GM12873 (cell line): ENCODE measurements around the gene NFRKB.
A peak's percentile ranks its signal among the peaks of the same experiment; 100 is the strongest.

Source experiments
- TF ChIP-seq, protein P1 (sequence below): IDR thresholded peaks from 2 replicates; pipeline ENCODE4 v1.5.1; 2012; ENCODE audit warnings: low read depth, mild to moderate bottlenecking, moderate library complexity, low read length, control low read depth; ENCODE audit not compliant: insufficient read depth; ENCODE audit errors: missing control alignments

NFRKB gene

GRCh38 chr11:129895126-129896041 is at the start of gene NFRKB:
Gene NFRKB (minus strand): TSS chr11:129895578. CDS start chr11:129892849, 2,729 bp downstream.
- TF ChIP-seq, protein P1, sequence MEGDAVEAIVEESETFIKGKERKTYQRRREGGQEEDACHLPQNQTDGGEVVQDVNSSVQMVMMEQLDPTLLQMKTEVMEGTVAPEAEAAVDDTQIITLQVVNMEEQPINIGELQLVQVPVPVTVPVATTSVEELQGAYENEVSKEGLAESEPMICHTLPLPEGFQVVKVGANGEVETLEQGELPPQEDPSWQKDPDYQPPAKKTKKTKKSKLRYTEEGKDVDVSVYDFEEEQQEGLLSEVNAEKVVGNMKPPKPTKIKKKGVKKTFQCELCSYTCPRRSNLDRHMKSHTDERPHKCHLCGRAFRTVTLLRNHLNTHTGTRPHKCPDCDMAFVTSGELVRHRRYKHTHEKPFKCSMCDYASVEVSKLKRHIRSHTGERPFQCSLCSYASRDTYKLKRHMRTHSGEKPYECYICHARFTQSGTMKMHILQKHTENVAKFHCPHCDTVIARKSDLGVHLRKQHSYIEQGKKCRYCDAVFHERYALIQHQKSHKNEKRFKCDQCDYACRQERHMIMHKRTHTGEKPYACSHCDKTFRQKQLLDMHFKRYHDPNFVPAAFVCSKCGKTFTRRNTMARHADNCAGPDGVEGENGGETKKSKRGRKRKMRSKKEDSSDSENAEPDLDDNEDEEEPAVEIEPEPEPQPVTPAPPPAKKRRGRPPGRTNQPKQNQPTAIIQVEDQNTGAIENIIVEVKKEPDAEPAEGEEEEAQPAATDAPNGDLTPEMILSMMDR = peak; percentile 8

DNA sequence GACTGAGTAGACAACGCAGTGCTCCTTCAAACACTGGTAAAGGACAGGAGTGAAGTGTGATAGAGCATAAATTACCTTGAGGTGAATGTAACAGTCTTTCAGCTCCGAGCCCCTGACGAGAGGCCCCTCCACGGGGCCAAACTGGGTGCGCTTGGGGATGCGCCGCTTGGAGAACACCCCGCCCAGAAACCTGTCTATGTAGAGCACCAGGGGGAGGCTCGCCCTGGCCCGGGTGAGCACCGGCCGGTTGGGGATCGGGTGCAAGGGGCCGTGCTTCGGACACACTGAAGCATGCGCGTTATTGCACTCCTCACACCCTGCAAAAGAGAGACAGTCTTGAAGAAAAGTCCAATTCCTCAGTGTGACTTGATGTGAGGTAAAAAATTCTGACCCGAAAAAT is 49.3 kb upstream of the NFRKB start:
- TF ChIP-seq, protein P1 = no peak

DNA sequence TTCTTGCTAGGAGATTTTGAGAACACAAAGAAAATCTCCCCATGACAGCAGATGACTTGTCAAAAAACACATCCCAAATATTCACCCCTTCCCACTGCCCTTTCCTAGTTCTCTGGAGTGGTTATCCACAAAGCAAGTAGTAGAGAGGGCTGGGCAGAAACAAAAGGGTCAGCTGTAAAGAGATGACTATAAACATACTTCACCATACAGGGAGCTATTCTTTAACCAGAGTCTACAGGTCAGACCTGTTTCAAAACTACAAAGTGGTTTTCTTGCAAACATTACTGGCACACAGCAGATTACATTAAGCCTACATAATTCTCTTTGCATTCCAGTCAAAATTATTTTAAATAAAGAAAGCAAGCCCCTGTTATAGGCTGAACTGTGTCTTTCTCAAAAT is 47.7 kb upstream of the NFRKB start:
- TF ChIP-seq, protein P1 = no peak

DNA sequence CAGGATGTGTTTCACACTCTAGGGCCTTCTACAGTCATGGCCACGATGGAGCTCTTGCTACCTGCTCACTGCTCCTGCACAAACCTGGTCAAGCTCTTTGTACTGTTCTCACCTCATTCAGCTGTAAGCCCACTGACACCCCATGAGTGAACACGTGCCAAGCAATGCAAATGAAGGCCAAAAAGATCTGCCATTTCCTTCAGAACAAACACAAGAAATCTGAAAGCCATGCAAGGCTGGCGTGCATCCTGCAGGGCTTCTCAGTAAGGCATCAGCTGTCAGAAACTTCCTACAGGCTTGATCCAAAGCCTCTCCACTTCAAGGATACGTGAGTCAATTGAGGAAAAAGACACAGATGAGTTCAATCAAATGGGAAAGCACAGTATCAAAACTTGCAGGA is 44.1 kb upstream of the NFRKB start:
- TF ChIP-seq, protein P1 = no peak

DNA sequence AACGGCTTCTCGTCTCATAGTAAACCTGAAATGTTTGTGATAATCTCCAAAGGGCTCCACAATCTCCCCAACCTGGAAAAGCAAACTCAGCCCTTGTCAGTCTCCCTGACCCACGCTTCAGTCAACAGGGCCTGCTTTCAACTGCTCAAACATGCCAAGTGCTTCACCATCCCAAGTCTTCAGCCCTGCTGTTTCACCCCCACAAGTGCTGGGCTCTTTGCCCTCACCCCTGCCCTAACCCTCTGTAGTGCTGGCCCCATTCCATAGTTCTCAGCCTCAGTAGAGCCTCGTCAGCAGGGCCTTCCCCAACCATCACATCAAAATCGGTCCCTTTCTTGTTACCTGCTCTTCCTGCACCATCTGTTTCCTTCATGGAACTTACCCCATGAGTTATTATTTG is 43.4 kb upstream of the NFRKB start:
- TF ChIP-seq, protein P1 = no peak

- TF ChIP-seq, protein P1 = no peak
These were observed 42.3 kb upstream of the NFRKB start for GRCh38 chr11:129937592-129938238.

- TF ChIP-seq, protein P1 = no peak
These were observed 40.3 kb upstream of the NFRKB start for GRCh38 chr11:129935723-129936122.
